ENCODE results near the gene HP1BP3.
"Not testable (repeated sequence)": the region's sequence is repeated elsewhere in the genome, so short reads cannot be mapped to it uniquely, and the experiment has no call there.

HP1BP3 gene, protein sequence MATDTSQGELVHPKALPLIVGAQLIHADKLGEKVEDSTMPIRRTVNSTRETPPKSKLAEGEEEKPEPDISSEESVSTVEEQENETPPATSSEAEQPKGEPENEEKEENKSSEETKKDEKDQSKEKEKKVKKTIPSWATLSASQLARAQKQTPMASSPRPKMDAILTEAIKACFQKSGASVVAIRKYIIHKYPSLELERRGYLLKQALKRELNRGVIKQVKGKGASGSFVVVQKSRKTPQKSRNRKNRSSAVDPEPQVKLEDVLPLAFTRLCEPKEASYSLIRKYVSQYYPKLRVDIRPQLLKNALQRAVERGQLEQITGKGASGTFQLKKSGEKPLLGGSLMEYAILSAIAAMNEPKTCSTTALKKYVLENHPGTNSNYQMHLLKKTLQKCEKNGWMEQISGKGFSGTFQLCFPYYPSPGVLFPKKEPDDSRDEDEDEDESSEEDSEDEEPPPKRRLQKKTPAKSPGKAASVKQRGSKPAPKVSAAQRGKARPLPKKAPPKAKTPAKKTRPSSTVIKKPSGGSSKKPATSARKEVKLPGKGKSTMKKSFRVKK

DNA sequence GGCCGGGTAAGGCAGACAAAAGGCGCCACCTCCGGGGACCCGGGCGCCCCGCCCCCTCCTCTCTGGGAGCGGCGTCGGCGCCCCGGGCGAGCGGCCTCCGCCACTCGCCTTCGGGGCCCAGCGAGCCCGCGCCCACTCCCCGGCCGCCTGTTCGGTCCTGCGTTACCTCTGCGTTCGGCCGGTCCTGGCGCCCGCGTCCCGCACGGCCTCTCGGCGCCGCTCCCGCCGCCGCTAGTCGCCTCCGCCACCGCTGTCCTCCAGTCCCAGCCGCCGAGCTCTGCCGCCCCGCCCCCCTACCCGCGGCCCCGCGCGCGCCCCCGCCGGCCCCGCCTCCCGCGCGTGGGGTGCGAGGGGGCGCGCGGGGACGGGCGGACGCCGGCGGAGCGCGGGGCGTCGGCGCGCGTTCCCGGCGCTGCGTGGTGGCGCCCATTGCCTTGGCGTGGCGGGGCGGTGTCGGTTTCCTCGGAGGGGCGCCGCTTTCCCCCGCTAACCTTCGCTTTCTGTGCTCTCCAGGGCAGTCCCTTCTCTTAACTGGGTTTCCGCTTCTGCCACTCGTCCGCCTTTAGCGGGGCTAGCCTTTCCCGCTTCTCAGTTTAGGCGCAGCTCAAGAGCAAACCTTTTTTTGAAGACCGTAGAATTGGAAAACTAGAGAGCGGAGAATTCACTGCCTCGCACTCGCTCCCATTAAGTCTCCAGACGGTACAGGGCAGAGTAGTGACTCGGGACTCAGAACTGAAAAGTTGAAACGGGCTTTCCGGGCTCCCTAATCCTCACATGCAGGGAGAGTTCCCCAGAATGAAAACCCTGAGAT lies at the start of gene HP1BP3:
Gene HP1BP3, minus strand, starts transcription at position 279 of the 811 bp plus-strand sequence. CDS start 6,867 bp downstream, outside the sequence.
- in situ Hi-C loops (cut with HindIII; ENCODE audit: low sequenced_read_pairs), result no loop called here

DNA sequence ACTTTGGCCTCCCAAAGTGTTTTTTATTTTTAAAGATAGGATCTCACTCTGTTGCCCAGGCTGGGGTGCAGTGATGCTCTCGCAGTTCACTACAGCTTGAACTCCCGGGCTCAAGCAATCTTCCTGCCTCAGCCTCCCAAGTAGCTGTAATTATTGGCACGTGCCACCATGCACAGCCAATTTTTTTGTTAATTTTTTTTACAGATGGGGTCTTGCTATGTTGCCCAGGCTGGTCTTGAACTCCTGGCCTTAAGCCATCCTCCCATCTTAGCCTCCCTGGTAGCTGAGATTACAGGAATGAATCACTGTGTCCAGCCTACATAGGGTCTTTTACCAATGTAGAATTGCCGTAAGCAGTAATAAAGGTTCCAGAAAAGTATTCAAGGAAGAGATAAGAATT lies 49.1 kb upstream of the HP1BP3 start:
- in situ Hi-C loops (cut with HindIII; ENCODE audit: low sequenced_read_pairs), result no loop called here

DNA sequence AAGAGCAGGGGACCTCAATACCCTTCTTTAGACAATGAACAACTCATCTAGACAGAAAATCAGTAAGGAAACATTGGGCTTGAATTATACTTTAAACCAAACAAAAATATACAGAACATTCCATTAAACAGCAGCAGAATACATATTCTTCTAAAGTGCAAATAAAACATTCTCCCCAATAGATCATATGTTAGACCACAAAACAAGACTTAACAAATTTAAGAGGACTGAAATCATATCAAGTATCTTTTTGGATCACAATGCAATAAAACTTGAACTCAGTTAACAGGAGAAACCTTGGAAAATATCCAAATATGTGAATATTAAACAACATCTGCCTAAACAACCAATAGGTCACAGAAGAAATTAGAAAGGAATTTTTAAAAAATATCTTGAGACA lies 47.7 kb upstream of the HP1BP3 start:
- in situ Hi-C loops (cut with HindIII; ENCODE audit: low sequenced_read_pairs), result no loop called here

DNA sequence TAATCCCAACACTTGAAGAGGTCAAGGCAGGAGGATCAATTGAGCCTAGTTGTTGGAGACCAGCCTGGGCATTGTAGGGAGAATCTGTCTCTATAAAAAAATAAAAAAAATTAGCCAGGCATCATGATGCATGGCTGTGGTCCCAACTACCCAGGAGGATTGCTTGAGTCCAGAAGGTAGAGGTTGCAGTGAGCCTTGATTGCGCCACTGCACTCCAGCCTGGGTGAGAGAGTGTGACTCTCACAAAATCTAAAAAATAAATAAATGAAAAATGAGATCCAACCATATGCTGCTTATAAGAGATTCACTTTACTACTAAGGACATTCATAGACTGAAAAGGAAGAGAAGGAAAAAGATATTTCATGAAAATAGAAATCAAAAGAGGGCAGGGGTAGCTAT lies 47.1 kb upstream of the HP1BP3 start:
- in situ Hi-C loops (cut with HindIII; ENCODE audit: low sequenced_read_pairs), result no loop called here

DNA sequence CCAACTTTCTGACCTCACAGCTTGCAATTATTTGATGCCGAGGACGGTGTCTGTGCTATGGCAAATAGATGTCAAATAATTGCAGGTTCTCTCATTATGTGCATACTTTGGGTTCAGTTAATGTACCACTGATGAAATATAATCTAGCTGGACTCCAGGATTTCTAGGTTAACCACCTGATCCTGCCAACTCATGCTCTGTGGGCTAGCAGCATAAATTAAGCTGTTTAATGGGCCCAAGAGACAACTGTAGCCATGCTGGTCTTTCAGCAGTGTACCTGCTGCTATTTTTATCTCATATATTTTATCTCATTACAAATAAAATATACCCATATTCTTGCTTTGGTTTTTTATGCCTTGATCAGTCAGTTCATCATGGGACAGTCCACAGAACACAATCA lies 43.3 kb upstream of the HP1BP3 start:
- in situ Hi-C loops (cut with HindIII; ENCODE audit: low sequenced_read_pairs), result no loop called here

DNA sequence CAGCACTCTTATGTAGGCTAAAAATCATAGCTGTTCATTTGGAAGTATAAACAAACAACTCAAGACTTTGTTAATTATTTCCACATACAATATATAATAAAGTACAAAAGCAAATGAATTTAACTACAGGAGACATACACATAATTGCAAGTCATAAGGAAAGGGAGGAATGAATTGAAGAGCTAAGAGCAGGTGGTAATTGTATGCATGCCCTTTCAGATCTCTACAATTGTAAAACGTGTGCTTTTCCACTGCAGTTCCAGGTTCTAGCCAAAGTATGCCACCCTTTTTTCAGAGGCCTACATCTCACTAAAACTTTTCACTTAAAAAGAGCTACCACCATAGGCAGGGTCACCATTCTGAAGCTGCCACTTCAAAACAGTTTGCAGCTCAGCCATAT lies 42.8 kb upstream of the HP1BP3 start:
- in situ Hi-C loops (cut with HindIII; ENCODE audit: low sequenced_read_pairs), result no loop called here

DNA sequence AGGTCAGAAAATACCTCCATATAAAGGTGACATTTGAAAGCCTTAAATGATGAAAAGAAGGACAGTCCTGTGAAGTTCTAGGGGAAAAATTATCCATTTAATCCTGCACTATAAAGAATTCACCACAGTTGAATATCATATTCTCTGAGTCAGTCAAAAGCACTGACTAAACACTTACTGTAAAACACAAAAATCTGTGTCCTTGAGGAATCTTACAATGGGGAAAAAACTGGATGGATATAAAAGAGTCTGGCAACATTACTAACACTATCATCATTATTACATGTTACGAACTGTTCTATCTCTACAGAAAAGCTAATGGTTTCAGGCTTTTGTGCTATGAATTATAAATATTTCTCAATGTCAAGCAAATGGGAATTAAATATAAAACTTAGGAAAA lies 42.4 kb upstream of the HP1BP3 start:
- in situ Hi-C loops (cut with HindIII; ENCODE audit: low sequenced_read_pairs), result no loop called here

DNA sequence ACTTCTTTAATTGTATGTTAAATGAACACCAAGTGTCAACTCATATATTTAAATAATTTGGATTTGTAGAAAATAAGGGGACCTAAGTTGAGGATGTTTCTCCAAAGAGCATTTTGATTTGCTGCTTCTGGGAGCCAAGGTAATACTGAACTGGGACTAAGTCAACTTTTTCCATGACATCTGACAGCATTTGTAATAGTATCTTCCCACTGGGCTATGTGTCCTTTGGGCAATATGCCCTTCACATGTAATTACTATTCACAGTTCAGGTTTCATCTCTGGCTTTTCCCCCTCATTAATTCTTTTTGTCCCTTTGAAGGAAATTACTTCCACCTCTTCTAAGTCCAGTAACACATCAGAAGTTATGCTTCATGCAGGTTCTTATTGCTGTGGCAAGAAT lies 36.7 kb upstream of the HP1BP3 start:
- in situ Hi-C loops (cut with HindIII; ENCODE audit: low sequenced_read_pairs), result no loop called here

DNA sequence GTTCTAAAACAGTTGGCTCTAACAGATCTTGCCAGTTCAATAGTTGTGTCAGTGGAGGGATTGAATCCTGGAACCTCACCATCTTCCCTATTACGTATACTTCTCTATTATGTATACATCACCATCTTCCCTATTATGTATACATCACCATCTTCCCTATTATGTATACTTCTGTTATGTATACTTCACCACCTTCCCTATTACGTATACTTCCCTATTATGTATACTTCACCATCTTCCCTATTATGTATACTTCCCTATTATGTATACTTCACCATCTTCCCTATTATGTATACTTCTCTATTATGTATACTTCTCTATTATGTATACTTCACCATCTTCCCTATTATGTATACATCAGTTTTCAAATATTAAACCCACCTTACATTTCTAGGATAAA lies 34.4 kb upstream of the HP1BP3 start:
- in situ Hi-C loops (cut with HindIII; ENCODE audit: low sequenced_read_pairs), result no loop called here

DNA sequence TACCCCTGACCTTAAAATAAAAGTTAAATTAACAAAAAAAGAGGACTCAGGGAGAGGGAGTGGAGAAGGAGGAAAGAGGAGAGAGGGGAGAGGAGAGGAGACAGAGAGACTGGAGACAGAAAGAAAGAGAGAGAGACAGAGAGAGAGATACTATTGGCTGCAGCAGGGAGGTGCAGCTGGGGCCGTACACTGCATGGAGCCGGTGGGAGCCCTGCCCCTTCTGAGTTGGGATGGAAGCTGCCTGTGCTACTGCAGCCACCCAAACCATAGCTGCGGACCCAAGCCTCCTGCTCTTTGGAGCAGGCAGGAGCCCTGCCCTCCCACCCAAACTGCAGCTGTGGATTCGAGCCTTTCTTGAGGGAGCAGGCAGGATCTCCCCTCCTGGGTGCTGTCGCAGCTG lies 32.7 kb upstream of the HP1BP3 start:
- in situ Hi-C loops (cut with HindIII; ENCODE audit: low sequenced_read_pairs), result no loop called here

DNA sequence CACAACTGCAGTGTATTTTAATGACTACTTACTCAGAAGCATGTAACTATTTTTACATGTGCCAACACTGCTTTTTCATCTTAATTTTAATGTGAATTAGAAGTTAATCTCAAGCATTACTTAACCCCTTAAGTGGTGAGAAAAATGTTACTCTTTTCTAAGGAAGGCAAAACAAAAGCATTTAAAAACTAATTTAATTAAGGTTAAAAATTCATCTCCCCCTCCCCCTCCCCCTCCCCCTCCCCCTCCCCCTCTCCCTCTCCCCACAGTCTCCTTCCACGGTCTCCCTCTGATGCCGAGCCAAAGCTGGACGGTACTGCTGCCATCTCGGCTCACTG lies 27.4 kb upstream of the HP1BP3 start:
- in situ Hi-C loops (cut with HindIII; ENCODE audit: low sequenced_read_pairs), result no loop called here

DNA sequence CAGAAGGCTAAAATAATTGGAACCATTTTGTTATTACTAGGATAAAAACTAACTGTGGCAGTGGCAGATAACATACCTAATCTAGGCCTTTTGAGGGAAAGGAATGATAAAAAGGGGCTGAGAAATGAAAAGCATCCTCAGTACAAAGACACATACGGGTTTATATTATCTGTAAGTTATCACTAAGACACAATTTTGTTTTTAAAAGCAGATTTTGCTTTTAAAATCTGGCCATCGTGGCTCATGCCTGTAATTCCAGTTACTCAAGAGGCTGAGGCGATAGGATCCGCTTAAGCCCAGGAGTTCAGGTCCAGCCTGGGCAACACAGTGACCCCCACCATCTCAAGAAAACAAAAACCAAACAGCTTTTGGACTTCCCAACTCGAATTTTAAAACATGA lies 24.8 kb upstream of the HP1BP3 start:
- in situ Hi-C loops (cut with HindIII; ENCODE audit: low sequenced_read_pairs), result no loop called here

DNA sequence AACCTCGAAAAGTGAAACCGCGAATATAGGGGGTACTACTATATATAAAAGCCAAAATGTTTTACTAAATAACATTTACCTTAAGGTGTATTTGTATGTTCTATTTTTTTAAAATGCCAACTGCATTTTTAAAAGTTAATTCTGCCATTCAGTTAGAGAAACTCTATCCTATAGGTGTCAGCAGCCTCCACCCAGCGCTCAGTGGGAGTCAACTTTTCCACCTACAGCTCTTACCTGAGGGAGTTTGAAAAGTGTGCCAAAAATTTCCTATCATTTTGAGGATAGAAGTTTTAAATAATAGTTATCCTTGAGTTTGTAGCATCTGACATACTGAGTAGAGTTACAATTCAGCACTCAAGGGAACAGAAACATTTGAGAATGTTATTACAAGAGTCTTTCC lies 6.1 kb upstream of the HP1BP3 start:
- in situ Hi-C loops (cut with HindIII; ENCODE audit: low sequenced_read_pairs), result no loop called here

DNA sequence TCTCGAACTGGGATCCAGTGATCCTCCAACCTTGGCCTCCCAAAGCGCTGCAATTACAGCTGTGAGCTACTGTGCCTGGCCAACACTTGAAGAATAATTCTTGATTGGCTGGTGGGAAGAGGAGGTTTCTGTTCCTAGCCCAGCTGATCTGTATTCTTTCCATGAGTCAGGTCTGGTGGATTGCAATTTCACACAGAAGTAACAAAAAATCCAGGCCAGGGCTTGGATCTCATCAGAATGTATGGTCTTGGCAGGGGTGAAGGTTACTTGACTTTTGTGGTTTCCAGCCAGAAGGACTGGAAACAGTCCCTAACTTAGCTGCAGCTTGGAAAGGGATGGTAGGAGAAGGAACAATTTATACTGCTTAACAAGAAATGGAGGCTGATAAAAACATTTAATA lies 5.1 kb upstream of the HP1BP3 start:
- in situ Hi-C loops (cut with HindIII; ENCODE audit: low sequenced_read_pairs), result no loop called here

DNA sequence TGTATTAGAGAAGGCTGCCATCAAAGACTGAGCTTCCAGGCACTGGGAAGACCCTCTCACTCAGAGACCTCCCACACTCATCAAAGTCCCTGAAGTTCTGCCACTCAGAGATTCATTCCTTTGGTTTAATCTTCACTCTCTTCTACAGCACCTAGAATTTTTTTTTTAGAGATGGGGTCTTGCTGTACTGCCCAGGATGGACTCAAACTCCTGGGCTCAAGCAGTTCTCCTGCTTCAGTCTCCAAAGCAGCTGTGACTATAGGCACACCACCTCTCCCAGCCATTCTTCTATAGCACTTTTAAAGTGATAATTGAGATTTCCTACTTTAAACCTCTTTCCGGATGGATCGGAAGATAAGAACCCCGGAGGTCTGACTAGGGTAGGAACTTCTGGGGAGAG lies 3.7 kb upstream of the HP1BP3 start:
- in situ Hi-C loops (cut with HindIII; ENCODE audit: low sequenced_read_pairs), result no loop called here

DNA sequence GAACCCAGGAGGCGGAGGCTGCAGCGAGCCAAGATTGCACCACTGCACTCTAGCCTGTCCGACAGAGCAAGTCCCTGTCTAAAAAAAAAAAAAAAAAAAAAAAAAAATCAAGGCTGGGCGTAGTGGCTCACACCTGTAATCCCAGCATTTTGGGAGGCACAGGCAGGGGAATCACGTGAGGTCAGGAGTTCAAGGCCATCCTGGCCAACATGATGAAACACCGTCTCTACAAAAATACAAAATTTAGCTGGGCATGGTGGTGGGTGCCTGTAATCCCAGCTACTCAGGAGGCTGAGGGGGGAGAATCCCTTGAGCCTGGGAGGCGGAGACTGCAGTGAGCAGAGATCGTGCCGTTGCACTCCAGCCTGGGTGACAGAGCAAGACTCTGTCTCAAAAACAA lies 2.5 kb upstream of the HP1BP3 start:
- in situ Hi-C loops (cut with HindIII; ENCODE audit: low sequenced_read_pairs), result not testable (repeated sequence)

DNA sequence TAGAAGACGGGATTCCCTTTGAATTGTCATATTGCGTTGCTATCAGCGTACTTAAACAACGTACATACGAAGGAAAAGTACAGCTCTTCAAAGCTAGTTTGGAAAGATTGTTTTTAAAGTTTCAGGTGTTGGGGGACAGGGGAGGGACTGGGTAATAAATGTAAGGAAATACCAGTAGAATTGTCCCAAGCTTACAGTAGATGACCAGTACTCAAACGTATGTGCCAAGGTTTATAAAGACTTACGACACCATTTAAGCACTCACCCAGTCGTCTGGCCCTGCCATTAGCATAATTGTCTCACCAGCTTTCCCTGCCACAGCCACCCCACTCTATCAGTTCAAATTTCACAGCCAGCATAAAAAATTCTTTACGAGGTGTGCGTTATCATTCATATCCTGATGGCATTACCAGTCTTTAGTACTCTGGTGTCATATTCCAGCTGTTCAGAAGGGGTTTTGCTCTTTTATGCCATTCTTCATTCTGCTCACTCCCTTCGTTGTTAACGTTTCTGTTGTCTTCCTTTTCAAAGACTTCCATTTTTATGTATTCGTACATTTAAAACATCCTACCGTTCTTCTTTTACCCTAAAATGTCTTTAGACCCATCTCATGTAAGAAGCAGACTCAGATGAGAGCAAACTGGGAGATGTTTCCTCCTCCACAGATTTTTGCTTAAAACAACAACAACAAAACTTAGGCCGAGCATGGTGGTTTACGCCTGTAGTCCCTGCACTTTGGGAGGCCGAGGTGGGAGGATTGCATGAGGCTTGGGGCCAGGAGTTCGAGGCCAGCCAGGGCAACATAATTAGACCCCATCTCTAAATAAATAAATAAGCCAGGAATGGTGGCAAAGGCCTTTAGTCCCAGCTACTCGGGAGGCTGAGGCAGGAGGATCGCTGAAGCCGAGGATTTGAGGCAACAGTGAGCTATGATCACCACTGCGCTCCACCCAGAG lies 1.0 kb upstream of the HP1BP3 start:
- in situ Hi-C loops (cut with HindIII; ENCODE audit: low sequenced_read_pairs), result no loop called here

DNA sequence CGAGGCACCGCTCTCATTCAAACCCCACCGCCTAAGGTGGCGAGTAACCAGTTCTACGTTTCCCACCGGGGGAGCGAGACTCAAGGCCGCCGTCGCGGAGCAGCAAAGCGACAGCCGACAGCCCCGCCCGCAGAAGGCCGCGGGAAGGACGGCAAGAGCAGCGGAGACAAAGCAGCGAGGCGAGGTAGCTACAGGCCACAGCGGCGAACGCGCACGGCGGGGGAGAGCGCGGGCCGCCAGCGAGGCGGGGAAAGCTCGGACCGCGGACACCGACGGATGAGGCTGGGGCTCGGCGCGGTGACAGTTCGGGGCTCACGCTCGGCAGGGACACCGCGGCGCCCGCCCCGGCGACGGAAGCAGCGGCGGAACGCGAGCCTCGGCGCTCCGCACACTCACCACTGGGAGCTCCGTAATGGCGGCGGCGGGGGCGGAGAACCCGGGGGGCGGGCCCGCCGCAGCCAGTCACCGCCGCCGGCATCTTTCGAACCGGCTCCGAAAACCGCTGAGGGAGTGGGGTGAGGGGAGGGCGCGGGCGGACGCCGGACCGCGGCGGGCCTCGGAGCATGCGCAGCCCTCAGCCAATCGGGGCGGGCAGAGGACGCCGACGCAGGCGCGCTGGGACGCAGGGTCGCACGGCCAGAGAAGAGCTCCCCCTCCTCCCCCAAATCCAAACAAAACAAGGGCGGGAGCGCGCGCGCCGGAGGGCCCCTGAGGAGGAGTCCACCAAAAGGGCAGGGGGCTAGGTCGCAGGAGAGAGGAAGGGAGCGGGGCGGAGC lies 666 bp downstream of the HP1BP3 start:
- in situ Hi-C loops (cut with HindIII; ENCODE audit: low sequenced_read_pairs), result no loop called here

DNA sequence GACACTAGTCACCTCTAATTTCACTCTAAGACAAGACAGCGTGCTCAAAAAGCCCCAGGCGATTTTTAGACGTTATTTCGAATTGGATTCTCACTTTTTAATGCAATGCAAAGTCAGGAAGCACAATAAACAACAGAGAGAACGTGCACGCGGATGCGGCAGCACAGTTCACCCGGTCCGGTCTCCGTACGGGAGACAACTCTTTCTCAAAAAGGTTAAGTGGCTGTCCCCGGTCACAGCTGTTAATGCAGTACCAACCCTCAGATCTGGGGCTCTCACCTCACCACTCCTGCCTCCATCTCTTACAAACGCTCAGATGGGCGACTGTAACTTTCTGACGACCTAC lies 1.2 kb downstream of the HP1BP3 start:
- in situ Hi-C loops (cut with HindIII; ENCODE audit: low sequenced_read_pairs), result no loop called here

DNA sequence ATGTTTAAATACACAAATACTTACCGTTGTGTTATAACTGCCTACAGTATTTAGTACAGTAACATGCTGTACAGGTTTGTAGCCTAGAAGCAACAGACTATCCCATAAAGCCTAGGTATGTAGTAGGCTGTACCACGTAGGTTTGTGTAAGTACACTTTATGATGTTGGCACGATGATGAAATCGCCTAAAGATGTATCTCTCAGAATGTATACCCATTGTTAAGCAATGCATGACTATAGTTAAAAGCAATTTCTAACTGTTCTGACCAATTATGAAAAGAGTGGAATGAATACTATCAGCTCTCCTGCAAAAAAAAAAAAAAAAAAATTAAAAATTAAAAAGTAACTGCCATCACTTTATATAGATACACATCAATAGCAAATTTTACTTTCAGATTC lies 11.4 kb downstream of the HP1BP3 start:
- in situ Hi-C loops (cut with HindIII; ENCODE audit: low sequenced_read_pairs), result no loop called here
